GM06990 (cell line): Measurements from ENCODE around the gene MYBPH.

Source experiments
- DNase-seq: peaks from one replicate; pipeline ENCODE4 v3.0.0-alpha.2; 2011; ENCODE audit not compliant: insufficient read length; ENCODE audit errors: extremely low read depth
- H3K27me3 ChIP-seq: replicated peaks from 2 replicates; pipeline ENCODE4 v1.6.0; 2011; ENCODE audit warnings: low read length; ENCODE audit not compliant: control insufficient read depth, insufficient read depth
- H3K36me3 ChIP-seq: 2 replicates; pipeline ENCODE4 v1.5.1; 2011; ENCODE audit warnings: low read length; ENCODE audit not compliant: control insufficient read depth, insufficient read depth
- H3K4me3 ChIP-seq: replicated peaks from 2 replicates; pipeline ENCODE4 v1.5.1; 2011; ENCODE audit warnings: low read depth, mild to moderate bottlenecking, control low read depth, low read length
- CTCF ChIP-seq: IDR thresholded peaks from 2 replicates; pipeline ENCODE4 v1.5.1; 2011; ENCODE audit warnings: low read length, control low read depth, mild to moderate bottlenecking, inconsistent platforms; ENCODE audit not compliant: insufficient read depth, poor library complexity, severe bottlenecking

MYBPH gene

DNA sequence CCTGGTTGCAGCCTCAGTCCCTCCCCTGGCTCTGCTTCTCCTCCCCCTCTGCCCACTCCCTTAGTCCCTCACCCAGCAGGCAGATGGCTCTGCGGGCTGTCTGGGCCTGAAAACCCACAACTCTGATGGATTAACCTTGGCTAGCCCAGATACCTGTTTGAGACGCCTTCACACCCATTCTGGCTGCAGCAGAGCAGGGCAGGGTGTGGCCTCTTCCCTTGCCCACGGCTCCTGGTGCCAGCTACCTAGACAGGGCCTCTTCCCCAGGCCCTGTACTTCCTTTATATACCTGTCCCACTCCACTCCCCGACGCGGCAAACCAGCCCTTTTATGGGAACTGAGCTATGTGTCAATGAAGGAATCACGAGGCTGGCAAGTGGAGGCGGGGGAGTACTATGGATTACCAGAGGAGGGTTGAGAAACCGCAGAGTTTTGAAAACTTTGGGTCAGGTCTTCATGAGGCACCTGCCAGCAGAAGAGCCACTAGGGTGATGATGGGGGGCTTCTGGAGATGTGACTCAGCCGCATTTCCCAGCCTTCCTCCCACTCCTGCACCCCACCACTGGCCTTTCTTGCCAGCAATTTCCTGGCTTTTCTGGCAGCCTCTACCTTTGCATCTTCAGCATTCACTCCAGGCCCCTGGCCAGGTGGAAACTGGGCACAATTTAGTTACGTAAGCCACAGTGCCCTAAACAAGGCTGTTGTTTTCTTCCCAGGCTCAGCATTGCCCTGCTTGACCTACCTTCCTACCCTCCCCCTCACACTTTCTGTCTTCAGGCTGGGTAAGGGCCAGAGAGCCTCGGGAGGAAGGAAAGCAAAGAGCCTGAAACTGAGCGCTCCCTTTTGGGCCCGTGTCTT, 11.0 kb upstream of the MYBPH start, which contains the start of gene CHI3L1:
Gene CHI3L1 (minus strand): TSS at position 259 of the 858 bp plus-strand sequence. CDS start 81 bp downstream, at position 178.
- Histone ChIP-seq H3K27me3 (no peaks in the 10 kb centered on the region), H3K36me3 (no peaks in the 10 kb centered on the region), H3K4me3 (no peak within 1 kb of the TSS)
- TF ChIP-seq CTCF, result no peak
- no peak for DNase-seq

GRCh38 chr1:203186091-203186445, 10.4 kb upstream of the MYBPH start:
- H3K4me3 ChIP-seq, result no peak overlapping the region
- DNase-seq, result no peak
- no peaks in the 10 kb centered on the region for H3K36me3 ChIP-seq
- TF ChIP-seq CTCF, result no peak
- no peaks in the 10 kb centered on the region for H3K27me3 ChIP-seq

DNA sequence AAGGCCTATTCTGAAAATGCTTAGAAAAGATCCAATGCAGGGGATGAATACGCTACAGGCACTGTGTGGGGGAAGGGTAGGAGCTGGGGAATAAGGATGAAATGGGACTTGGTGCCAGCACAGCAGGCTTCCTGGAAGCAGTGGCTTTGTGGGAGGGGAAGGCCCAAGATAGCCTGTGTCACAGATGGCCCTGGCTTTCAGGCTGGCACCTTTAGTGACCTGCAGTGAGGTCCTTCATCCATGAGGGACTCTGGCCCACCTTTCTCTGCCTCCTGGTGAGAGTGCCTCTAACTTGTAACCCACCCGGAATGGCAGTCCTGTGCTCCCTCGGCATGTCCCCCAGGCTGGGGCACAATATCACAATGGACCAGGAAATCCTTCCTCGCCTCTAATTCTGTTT, 10.0 kb upstream of the MYBPH start:
- DNase-seq, result no peak
- no peak for TF ChIP-seq CTCF
- H3K27me3 ChIP-seq, result no peaks in the 10 kb centered on the region
- H3K36me3 ChIP-seq, result no peaks in the 10 kb centered on the region
- H3K4me3 ChIP-seq, result no peak overlapping the region

GRCh38 chr1:203185061-203185461, 9.4 kb upstream of the MYBPH start:
- Histone ChIP-seq H3K4me3 (no peak overlapping the region), H3K36me3 (no peaks in the 10 kb centered on the region), H3K27me3 (no peaks in the 10 kb centered on the region)
- no peak for DNase-seq
- no peak for TF ChIP-seq CTCF

GRCh38 chr1:203184467-203184866, 8.8 kb upstream of the MYBPH start:
- Histone ChIP-seq H3K4me3 (no peak overlapping the region), H3K27me3 (no peaks in the 10 kb centered on the region), H3K36me3 (no peaks in the 10 kb centered on the region)
- DNase-seq, result no peak
- TF ChIP-seq CTCF, result no peak
